ENCODE results near the gene SH3TC2. TPM values are rescaled to one million over a fixed set of nuclear protein-coding genes. Genes with fewer than 3 reads are reported as not detected.

SH3TC2 gene
- total and polyA plus RNA-seq, 10 of the 15 experiments (the other 5 are each of a cell fraction or from before 2014, with no cell fraction given), result not detected

- TF ChIP-seq ETV6 (conservative IDR thresholded peaks at IDR 0.05 in 1 of 2, IDR thresholded peaks at IDR 0.05 in 1 of 2; ENCODE audit: borderline replicate concordance in 1 of 2, low read depth in 1 of 2) (no peak), KAT2A (conservative IDR thresholded peaks at IDR 0.05; ENCODE audit: control insufficient read depth, low read depth, low read length) (no peak), WRNIP1 (IDR thresholded peaks at IDR 0.05; ENCODE audit: borderline replicate concordance, low read depth, low read length) (no peak), RELB (IDR thresholded peaks at IDR 0.05; ENCODE audit: low read depth) (no peak), YBX1 (IDR thresholded peaks at IDR 0.05) (no peak), ZNF687 (IDR thresholded peaks at IDR 0.05) (no peak), LARP7 (IDR thresholded peaks at IDR 0.05) (no peak)
Measured at GRCh38 chr5:148962200-148962550, 100.7 kb downstream of the SH3TC2 start (continued).

All from GM12878 (cell line).